ENCODE measurements around the gene ANKRD65. TPM values are rescaled to one million over a fixed set of nuclear protein-coding genes. Genes with fewer than 3 reads are reported as not detected.
"Not testable (repeated sequence)": the region's sequence is repeated elsewhere in the genome, so short reads cannot be mapped to it uniquely, and the experiment has no call there.

The ANKRD65 gene
- total and polyA plus RNA-seq, 8 donors: 2.3 to 41.8 (median 14.0) TPM

DNA sequence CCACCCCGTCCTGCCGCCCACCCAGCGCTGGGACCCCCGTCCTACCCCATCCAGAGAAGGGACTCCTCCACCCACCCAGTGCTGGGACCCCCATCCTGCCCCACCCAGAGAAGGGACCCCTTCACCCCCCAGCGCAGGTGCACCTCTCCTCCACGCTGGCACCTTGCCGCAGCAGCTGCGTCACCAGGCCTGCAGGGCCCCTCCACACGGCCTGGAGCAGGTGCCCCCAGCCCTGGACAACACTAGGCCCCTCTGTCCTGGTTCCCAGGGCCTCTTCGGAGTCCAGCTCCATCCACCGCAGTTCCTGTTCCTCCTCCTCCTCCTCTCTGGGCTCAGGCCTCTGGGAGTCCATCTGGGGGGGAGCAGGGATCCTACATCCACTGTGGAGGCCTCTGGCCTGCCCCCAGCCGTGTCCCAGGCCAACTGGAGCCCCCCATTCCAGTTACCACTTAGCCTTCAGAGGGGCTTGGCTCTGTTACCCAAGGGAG lies 378 bp downstream of the ANKRD65 start:
- Histone ChIP-seq H3K4me3 (peak overlapping the region; percentile 7 to 49 (median 20)), H3K27ac (peak overlapping the region in 3 of 4 donors; percentile 56 to 76 (median 69)), H3K27me3 (no peaks in the 10 kb centered on the region), H3K9me3 (no peaks in the 10 kb centered on the region), H3K36me3 (no peaks in the 10 kb centered on the region), H3K4me1 (peaks cover 0 to 14% (median 4%) of the 10 kb centered on the region in 3 donors)
- intact Hi-C loops (cut with DNase I): no loop called here
- ATAC-seq (peak; percentile 18 to 35 (median 26)), FAIRE-seq (no peak), DNase-seq (peak in 3 of 6 donors; percentile 35 to 77 (median 37))
- WGBS, 2 donors: 38 to 45% methylated on average over 8 to 12 of the region's 12 CpGs
- TF ChIP-seq, protein P1, sequence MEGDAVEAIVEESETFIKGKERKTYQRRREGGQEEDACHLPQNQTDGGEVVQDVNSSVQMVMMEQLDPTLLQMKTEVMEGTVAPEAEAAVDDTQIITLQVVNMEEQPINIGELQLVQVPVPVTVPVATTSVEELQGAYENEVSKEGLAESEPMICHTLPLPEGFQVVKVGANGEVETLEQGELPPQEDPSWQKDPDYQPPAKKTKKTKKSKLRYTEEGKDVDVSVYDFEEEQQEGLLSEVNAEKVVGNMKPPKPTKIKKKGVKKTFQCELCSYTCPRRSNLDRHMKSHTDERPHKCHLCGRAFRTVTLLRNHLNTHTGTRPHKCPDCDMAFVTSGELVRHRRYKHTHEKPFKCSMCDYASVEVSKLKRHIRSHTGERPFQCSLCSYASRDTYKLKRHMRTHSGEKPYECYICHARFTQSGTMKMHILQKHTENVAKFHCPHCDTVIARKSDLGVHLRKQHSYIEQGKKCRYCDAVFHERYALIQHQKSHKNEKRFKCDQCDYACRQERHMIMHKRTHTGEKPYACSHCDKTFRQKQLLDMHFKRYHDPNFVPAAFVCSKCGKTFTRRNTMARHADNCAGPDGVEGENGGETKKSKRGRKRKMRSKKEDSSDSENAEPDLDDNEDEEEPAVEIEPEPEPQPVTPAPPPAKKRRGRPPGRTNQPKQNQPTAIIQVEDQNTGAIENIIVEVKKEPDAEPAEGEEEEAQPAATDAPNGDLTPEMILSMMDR (IDR thresholded peaks at IDR 0.05): no peak

DNA sequence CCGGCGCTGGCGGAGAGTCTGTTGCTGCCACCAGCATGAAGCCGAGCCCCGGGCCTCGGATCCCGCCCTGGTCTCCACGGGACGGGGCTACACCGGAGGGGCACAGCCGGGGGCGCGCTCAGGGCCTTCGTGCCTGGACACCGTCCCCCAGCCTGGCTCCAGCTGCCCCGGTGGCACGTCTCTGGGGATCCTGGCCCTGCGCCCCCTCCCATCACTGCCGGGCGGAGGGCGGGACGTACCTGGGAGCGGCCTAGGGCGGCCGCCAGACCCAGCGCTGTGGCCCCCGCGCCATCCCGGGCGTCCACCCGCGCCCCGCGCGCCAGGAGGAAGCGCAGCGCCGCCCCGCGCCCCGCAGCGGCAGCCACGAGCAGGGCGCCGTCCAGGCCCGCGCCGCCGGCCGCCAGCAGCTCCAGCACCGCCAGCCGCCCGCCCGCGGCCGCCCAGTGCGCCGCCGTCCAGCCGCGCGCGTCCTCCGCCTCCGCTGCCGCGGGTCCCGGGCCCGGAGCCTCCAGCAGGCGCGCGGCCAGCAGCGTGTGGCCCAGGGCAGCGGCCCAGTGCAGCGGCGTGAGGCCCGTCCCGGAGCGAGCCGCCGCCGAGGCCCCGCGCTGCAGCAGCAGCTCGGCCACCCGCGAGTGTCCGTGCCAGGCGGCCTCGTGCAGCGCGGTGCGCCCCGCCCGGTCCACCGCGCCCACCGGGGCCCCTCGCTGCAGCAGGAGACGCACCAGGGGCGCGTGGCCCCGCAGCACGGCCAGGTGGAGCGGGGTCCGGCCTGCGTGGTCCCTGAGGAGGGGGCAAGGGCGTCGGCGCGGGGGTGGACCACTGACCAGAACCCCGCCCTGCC lies 1.0 kb downstream of the ANKRD65 start:
- Histone ChIP-seq H3K36me3 (no peaks in the 10 kb centered on the region), H3K27me3 (no peaks in the 10 kb centered on the region), H3K9me3 (no peaks in the 10 kb centered on the region), H3K27ac (peak overlapping the region; percentile 6 to 81 (median 66)), H3K4me3 (peak overlapping the region; percentile 7 to 49 (median 18)), H3K4me1 (peaks cover 0 to 14% (median 4%) of the 10 kb centered on the region in 3 donors)
- peak; percentile 48 to 74 (median 64) for ATAC-seq
- DNase-seq: peak in 4 of 6 donors; percentile 39 to 81 (median 61)
- TF ChIP-seq, protein P1 (IDR thresholded peaks at IDR 0.05): no peak
- intact Hi-C loops (cut with DNase I): no loop called here
- 7 to 10% methylated on average over 31 to 112 of the region's 112 CpGs for WGBS, 2 donors
- no peak for FAIRE-seq

DNA sequence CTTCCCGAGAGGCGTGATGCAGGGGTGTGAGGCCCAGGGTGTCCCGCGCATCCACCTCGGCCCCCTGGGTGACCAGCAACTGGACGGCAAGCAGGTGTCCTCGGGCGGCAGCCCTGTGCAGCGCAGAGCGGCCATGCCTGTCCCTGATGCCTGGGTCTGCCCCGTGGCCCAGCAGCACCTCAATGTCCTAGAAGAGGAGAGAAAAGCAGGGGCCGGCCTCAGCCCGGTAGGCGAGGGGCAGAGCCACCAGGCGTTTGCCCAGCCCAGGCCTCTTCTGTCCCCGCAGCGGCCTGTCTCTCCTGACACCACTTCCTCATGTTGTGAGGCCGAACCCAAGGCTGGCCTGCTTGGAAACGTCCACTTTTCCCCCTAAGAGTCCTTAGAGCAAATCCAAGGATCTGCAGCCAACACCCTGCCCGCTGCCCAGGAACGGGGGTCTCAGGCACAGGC lies 1.7 kb downstream of the ANKRD65 start:
- intact Hi-C loops (cut with DNase I): no loop called here
- H3K27ac ChIP-seq: peak overlapping the region; percentile 6 to 81 (median 66)
- H3K27me3 ChIP-seq: no peaks in the 10 kb centered on the region
- DNase-seq (peak in 2 of 6 donors; percentile 31 to 80), ATAC-seq (peak in 3 of 4 donors; percentile 13 to 24 (median 16)), FAIRE-seq (no peak)
- H3K4me3 ChIP-seq: peak overlapping the region; percentile 7 to 49 (median 18)
- TF ChIP-seq, protein P1 (IDR thresholded peaks at IDR 0.05): no peak
- H3K9me3 ChIP-seq: no peaks in the 10 kb centered on the region
- peaks cover 0 to 14% (median 4%) of the 10 kb centered on the region in 3 donors for H3K4me1 ChIP-seq
- no peaks in the 10 kb centered on the region for H3K36me3 ChIP-seq
- 70 to 74% methylated on average over 21 of the region's 21 CpGs for WGBS, 2 donors

DNA sequence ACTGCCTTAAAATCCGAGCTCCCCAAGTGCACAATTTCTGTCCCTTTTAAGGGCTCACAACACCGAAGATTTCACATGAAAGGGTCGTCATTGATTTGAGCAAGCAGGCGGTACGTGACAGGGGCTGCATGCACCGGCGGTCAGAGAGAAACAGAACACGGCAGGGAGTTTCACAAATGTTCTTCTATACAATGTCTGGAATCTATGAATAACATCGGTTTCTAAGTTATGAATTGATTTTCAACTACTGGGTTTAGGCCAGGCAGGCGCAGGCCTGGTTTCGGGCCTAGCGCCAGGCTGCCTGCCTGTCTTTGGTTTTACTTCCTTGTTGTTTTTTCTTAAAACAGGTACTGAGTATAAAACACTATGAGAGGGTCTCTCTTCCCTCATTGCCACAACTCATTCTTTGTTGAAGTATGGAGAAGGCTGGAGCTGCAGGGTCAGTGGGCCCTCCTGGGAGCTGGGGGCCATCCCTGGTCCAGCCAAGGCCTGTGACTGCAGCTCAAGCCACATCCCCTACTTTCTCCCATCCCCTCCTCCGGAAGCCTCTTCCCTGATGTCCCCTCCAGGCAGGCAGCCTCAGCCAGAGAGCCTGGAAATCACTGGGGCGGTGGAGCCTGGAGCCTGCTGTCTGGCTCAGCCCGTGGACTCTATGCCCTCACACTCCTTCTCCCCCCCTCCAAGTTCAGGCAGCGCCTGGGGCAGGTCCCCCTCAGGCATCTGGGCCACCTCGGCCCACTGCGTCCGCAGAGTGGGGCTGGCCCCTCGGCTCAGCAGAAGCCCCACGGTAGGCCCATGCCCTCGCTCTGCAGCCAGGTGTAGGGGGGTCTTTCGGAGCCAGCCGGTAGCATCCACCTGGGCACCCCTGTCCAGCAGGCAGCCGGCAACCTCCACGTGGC lies 2.4 kb downstream of the ANKRD65 start:
- intact Hi-C loops (cut with DNase I): no loop called here
- DNase-seq: peak in 2 of 6 donors; percentile 22 to 32
- FAIRE-seq: no peak
- Histone ChIP-seq H3K4me1 (peaks cover 0 to 14% (median 4%) of the 10 kb centered on the region in 3 donors), H3K9me3 (no peaks in the 10 kb centered on the region), H3K27ac (peak overlapping the region in 3 of 4 donors; percentile 55 to 76 (median 74)), H3K36me3 (no peaks in the 10 kb centered on the region), H3K27me3 (no peaks in the 10 kb centered on the region), H3K4me3 (peak overlapping the region in 1 of 4 donors; percentile 49)
- TF ChIP-seq, protein P1 (IDR thresholded peaks at IDR 0.05): no peak
- 69 to 76% methylated on average over 26 of the region's 26 CpGs for WGBS, 2 donors
- ATAC-seq: no peak

DNA sequence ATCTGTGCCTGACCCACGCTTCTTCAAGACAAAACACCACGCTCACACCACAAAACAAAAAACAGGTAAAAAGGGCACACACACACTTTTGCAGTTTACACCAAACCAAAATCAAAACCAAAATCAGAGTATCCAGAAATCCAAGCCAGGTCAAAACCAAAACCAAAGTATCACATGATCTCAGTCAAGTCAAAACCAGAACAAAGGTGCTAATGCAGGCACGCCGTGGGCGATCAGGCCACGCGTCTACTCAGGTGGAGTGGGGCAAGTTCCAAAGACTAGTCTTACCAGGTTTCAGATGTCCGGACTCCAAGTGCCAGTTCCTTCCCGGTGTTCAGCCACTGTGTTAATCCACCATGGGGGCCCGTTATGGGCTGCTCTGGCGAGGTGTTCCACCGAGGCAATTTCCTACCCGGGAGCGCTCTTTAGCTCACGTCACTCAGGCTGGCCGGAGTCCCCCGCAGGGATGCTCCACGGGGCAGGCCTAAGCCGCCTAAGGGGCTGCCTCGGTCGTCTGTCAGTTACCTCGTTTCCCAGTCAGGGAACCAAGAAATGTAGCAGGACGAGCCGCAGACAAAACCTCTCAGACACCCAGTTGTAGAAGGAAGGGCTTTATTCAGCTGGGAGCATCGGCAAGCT lies 3.1 kb downstream of the ANKRD65 start:
- intact Hi-C loops (cut with DNase I); H3K4me3 ChIP-seq; H3K9me3 ChIP-seq; H3K36me3 ChIP-seq; FAIRE-seq; ATAC-seq; H3K27me3 ChIP-seq: not testable (repeated sequence)
- peak overlapping the region in 3 of 4 donors; percentile 40 to 76 (median 74) for H3K27ac ChIP-seq
- peak in 1 of 6 donors; percentile 54 for DNase-seq
- WGBS, 2 donors: 84 to 86% methylated on average over 25 of the region's 25 CpGs
- peaks cover 0 to 14% (median 4%) of the 10 kb centered on the region in 3 donors for H3K4me1 ChIP-seq

DNA sequence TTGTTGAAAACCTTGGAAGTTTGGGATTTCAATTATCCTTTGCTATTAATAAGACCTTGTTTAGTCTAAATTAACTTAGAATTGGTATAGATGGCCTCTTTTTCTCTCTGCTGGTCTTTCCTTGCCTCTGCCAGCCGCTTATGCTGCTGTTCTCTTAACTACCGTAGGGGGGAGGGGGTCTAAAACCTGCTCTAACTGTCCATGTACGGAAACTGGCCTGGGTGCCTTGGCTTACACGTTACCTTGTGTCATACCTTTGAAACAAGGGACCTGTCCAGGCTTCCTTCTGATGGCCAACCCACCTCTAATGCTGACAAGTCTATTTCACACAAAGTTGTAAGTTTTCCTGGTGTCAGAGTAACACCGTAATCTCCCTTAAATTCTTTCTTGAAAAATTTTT lies 3.7 kb downstream of the ANKRD65 start:
- H3K9me3 ChIP-seq; DNase-seq; H3K4me3 ChIP-seq; intact Hi-C loops (cut with DNase I); ATAC-seq; H3K27me3 ChIP-seq; FAIRE-seq; H3K36me3 ChIP-seq: not testable (repeated sequence)
- peak overlapping the region in 1 of 4 donors; percentile 76 for H3K27ac ChIP-seq
- H3K4me1 ChIP-seq: peaks cover 0 to 14% (median 4%) of the 10 kb centered on the region in 3 donors
- 65 to 70% methylated on average over 5 of the region's 5 CpGs for WGBS, 2 donors
